Activated T-cell treated with anti-CD3 and anti-CD28 coated beads for 24 hours (primary cell): ENCODE results near the gene RYR1.
"Not testable (repeated sequence)": the region's sequence is repeated elsewhere in the genome, so short reads cannot be mapped to it uniquely, and the experiment has no call there.

Experiments
- DNase-seq: peaks from one replicate; pipeline ENCODE4 v3.0.0-alpha.2; 2020; ENCODE audit warnings: low read depth

Gene RYR1

DNA sequence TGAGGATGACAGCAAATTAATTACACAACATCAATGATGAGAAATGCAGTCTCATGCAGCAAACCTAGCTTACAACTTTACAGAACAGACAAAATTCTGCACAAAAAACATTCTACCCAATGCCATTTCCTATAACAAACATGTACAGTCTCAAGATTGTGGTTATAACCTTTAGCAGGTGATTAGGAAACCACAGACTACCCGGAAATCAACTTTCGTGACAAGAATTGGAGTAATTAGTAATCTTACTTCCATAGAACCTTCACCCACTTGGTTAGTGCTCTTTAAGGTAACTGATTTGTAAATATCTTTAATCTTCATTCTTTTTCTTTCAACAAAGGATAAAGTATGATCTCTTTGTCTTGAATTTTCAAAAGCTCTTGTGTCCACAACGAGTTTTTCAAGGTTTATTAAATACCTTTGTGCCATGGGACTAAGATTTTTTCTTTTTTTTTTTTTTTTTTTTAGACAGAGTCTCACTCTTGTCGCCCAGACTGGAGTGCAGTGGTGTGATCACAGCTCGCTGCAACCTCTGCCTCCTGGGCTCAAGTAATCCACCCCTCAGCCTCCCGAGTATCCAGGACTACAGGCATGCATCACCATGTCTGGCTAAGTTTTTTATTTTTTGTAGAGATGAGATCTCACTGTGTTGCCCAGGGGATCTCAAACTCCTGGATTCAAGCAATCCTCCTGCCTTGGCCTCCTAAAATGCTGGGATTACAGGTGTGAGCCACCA is 105.5 kb downstream of the RYR1 start:
- DNase-seq = peak; percentile 26

DNA sequence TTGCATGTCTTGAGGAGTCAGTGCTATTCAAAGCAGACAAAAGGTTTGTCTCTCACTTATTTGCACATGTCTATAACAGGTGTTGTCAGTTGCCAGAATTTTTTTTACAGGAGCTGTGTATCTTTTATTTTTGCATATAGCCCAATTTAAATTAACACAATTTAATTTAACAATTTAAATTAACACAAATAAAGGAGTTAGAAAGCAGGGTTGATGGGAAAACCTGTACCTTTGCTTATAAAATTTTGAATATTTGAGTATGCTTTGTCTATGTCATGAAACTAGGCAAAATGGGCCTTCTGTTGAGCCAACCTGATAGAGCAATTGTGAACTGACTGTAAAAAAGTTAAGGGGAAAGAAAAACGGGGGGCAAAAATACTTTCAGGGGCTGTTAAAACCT is 106.3 kb downstream of the RYR1 start:
- no peak for DNase-seq

DNA sequence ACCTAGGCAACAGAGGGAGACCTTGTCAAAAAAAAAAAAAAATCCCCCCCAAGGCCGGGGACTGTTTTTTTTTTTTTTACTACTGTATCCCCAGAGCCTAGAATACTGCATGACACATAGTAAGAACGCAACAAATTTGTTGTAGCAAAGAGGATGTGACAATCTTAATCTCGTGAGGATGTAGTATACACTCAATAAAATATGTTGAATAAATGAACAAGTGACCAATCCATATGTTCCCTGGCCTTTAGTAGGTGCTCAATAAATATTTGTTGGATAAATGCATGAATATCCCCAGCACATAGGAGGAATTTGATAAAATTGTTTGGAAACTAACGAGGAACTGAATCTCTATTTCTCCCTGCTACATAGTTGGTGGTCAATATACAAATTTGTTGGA is 108.5 kb downstream of the RYR1 start:
- DNase-seq = no peak

DNA sequence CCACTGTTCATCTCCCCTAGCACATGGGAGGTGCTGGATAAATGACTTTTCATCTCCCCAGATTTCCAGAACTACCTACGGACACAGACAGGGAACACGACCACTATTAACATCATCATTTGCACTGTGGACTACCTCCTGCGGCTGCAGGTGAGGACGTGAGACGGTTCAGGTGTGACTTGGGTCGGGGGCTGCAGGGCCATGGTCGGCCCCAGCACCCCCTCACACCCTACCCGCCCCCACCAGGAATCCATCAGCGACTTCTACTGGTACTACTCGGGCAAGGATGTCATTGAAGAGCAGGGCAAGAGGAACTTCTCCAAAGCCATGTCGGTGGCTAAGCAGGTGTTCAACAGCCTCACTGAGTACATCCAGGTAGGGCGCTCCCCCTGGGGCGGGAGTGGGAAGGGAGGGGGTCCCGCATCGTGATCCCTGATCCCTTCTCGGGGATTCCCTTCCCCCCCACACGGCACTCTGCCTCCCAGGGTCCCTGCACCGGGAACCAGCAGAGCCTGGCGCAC is 109.9 kb downstream of the RYR1 start:
- DNase-seq = no peak

DNA sequence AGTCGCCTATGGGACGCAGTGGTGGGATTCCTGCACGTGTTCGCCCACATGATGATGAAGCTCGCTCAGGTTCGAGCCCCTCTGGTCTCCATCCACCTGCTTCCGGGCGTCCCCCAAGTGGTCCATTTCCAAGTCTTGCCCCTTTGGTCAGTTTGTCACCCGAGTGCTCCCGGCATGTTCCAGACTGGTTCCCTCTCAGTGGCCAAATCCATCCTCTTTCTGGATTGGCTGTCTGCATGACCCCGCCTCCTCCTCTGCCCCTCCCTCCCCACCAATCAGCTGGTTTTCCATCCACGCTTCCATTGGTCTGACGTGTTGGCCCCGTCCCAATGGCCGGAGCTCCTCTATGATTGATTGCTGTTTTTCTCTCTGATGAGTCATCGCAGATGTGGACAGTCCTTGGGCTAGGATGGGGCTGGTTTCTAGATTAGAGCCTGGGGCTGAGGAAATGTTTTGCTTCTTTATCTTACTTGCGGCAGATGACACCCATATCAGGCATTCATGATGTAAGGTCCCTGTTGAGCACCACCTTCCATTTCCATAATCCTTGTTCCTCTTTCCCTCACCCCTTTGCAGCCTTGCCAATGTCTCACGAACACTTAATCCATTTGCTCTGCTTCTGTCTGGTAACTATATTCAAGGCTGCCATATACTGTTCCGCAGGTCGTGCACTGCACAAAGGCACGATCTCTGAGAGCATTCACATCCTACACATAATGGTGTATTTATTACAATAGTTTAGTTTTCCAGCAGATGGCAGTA is 110.5 kb downstream of the RYR1 start:
- DNase-seq = no peak

- DNase-seq = no peak
Measured at GRCh38 chr19:38544569-38545315, 111.3 kb downstream of the RYR1 start.

- no peak for DNase-seq
Measured at GRCh38 chr19:38545596-38545995, 112.1 kb downstream of the RYR1 start.

DNA sequence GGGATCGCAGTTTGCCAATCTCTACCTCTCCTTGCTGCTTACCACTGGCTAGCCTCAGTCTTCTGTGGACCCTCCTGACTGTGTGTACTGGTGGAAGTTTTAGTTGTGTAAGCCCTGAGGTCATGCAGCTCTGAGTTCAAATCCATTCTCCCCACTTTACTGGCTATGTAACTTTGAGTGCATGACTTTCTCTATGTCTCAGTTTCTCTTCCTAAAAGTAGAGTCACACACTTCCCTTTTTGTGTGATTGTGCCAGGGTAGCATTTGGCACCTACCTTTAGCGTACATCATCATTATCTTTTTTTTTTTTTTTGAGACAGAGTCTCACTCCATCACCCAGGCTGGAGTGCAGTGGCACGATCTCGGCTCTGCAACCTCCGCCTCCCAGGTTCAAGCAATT is 113.9 kb downstream of the RYR1 start:
- no peak for DNase-seq

DNA sequence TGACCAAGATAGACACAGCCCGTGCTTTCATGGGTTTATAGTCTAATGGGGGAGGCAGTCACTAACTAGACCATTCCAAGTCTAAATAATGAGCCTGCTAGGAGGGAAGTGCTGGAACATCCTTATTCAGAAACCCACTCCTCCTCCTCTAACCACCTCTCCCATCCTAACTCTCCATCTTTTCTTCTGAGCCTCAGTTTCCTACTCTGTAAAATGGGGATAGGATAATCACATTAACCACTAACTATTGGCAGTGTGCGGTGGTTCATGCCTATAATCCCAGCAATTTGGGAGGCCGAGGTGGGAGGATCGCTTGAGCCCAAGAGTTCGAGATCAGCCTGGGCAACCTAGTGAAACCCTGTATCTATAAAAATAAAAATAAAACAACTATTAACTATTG is 115.6 kb downstream of the RYR1 start:
- no peak for DNase-seq

- no peak for DNase-seq
Measured at GRCh38 chr19:38549942-38550341, 116.5 kb downstream of the RYR1 start.

DNA sequence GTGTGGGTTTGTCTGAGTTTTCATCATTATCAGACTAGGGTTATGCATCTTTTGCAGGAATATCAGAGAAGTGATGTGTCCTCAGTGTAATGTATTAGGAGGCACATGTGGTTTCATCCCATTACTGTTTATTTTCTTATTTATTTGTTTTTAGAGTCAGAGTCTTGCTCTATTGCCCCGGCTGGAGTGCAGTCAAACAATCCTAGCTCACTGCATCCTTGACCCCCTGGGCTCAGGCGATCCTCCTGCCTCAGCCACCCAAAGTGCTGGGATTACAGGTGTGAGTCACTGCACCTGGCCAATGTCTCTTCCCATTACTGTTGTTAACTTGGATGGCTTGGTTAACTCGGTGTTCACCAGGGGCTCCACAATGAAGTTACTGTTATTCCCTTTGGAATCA is 116.9 kb downstream of the RYR1 start:
- no peak for DNase-seq

- DNase-seq = peak; percentile 33
Measured at GRCh38 chr19:38551450-38551813, 117.9 kb downstream of the RYR1 start.

DNA sequence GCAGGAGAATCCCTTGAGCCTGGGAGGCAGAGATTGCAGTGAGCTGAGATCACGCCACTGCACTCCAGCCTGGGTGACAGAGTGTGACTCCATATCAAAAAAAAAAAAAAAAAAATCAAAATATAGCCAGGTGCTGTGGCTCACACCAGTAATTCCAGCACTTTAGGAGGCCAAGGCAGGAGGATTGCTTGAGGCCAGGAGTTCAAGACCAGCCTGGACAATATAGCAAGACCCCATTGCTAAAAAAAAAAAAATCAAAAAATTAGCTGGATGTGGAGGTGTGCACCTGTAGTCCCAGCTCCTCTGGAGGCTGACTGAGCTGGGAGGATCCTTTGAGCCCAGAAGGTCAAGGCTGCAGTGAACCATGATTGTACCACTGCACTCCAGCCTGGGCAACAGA is 119.7 kb downstream of the RYR1 start:
- not testable (repeated sequence) for DNase-seq

- DNase-seq = no peak
Measured at GRCh38 chr19:38554676-38555141, 121.2 kb downstream of the RYR1 start.

DNA sequence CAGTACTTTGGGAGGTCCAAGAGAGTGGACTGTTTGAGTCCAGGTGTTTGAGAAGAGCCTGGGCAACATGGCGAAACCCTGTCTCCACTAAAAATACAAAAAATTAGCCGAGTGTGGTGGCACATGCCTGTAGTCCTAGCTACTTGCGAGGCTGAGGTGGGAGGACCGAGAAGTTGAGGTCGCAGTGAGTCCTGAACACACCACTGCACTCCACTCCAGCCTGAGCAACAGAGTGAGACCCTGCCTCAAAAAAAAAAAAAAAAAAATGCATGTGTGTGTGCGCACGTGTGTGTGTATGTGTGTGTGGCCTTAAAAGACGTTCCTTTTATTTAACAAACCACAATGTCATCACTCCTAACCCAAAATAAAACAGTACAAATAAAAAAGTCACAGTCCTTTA is 121.7 kb downstream of the RYR1 start:
- DNase-seq = no peak

GRCh38 chr19:38556521-38557174 is 123.2 kb downstream of the RYR1 start:
- DNase-seq = no peak

DNA sequence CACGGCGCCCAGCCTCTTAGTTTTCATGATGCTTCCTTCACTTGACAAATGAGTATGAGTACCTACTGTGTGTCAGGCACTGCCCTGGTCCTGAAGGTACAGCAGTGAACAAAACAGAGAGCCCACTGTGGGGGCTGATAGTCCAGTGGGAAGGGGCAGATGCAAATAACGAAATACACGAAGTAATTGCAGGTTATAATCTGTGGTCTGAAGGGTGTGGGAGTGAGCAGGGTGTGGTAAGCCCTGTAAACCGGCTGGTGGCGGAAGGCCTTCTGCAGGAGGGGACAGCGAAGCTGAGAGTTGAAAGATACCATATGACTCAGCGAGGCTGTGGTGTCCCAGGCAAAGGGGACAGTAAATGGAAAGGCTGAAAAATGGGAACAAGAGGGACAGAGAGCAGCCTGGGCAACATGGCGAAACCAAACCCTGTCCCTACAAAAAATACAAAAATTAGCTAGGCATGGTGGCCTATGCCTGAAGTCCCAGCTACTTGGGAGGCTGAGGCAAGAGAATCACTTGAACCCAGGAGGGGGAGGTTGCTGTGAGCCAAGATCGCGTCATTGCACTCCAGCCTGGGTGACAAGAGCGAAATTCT is 123.8 kb downstream of the RYR1 start:
- no peak for DNase-seq

GRCh38 chr19:38558933-38559332 is 125.4 kb downstream of the RYR1 start:
- not testable (repeated sequence) for DNase-seq

GRCh38 chr19:38559428-38560401 is 126.2 kb downstream of the RYR1 start:
- no peak for DNase-seq

DNA sequence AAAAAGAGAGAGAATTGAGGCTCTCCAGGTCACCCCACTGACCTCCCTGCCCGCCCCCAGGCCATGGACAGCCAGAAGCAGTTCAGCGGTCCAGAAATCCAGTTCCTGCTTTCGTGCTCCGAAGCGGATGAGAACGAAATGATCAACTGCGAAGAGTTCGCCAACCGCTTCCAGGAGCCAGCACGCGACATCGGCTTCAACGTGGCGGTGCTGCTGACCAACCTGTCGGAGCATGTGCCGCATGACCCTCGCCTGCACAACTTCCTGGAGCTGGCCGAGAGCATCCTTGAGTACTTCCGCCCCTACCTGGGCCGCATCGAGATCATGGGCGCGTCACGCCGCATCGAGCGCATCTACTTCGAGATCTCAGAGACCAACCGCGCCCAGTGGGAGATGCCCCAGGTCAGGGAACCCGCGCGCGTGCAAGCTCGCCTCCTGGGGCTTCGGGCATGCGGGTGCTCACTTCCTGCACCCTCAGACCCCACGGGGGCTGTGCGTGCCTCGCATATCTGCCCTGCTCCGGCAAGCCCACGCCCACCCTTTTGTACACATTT is 127.6 kb downstream of the RYR1 start:
- DNase-seq = no peak
